H1 (cell line): ENCODE measurements around the gene NR3C1. TPM values are rescaled to one million over a fixed set of nuclear protein-coding genes. Genes with fewer than 3 reads are reported as not detected.

Experiments used
- CTCF ChIA-PET: fragments of 300-600 bp; sonication (Branson Sonifier 250); formaldehyde crosslinking; loops from one replicate; lab custom pipeline; 2021; ENCODE audit not compliant: partially characterized antibody; lab: Charles Lee
- POLR2A ChIA-PET: fragments of 300-600 bp; sonication (Branson Sonifier 250); formaldehyde crosslinking; loops from one replicate; lab custom pipeline; 2021; ENCODE audit warnings: inconsistent platforms; ENCODE audit not compliant: partially characterized antibody; lab: Charles Lee
- DNase-seq, 2 experiments: peaks; one replicate each; pipeline versions ENCODE4 v3.0.0 to v3.0.0-alpha.2; 2010 to 2022; ENCODE audit warnings: low spot score in 2 of 2, low read depth in 1 of 2, mixed read lengths in 1 of 2
- FAIRE-seq: peaks from 2 replicates; lab custom pipeline; 2011; peaks lifted over from hg19 to GRCh38; lab: Jason Lieb, UNC
- H2AFZ ChIP-seq: 2 replicates; pipeline ENCODE4 v1.8.1; 2012; ENCODE audit warnings: low read length, inconsistent platforms
- H2AK5ac ChIP-seq: 2 replicates; pipeline ENCODE4 v1.6.1; 2013; ENCODE audit warnings: low read depth, low read length
- H2BK120ac ChIP-seq: replicated peaks from 2 replicates; pipeline ENCODE3; 2013; ENCODE audit warnings: low read depth, low read length, inconsistent platforms
- H2BK12ac ChIP-seq: 2 replicates; pipeline ENCODE4 v1.6.1; 2013; ENCODE audit warnings: low read depth, low read length
- H2BK15ac ChIP-seq: 2 replicates; pipeline ENCODE4 v1.6.1; 2013; ENCODE audit warnings: low read length
- H2BK20ac ChIP-seq: 2 replicates; pipeline ENCODE4 v1.6.1; 2013; ENCODE audit warnings: low read length
- H2BK5ac ChIP-seq: 2 replicates; pipeline ENCODE4 v1.6.1; 2013; ENCODE audit warnings: low read depth, low read length
- H3K14ac ChIP-seq: 2 replicates; pipeline ENCODE4 v1.6.1; 2013; ENCODE audit warnings: inconsistent platforms; ENCODE audit not compliant: insufficient read length
- H3K18ac ChIP-seq: 2 replicates; pipeline ENCODE4 v1.6.1; 2013; ENCODE audit warnings: low read length; ENCODE audit errors: extremely low read depth
- H3K23ac ChIP-seq: 2 replicates; pipeline ENCODE4 v1.6.1; 2013; ENCODE audit warnings: inconsistent platforms; ENCODE audit not compliant: insufficient read length
- H3K23me2 ChIP-seq: 2 replicates; pipeline ENCODE4 v1.6.1; 2013; ENCODE audit warnings: low read depth, low read length
- H3K27ac ChIP-seq: 2 replicates; pipeline ENCODE4 v1.6.1; 2011; ENCODE audit warnings: low read depth, low read length, inconsistent platforms
- H3K27me3 ChIP-seq, 4 experiments: replicated peaks in 1 of 4; 1 replicate in 1 of 4; 2 replicates in 3 of 4; pipeline versions ENCODE4 v1.6.1 to v1.8.1; 2011 to 2013; ENCODE audit warnings: low read length in 3 of 4, mild to moderate bottlenecking in 3 of 4, inconsistent platforms in 2 of 4, mixed read lengths in 2 of 4, moderate library complexity in 1 of 4; ENCODE audit not compliant: control insufficient read depth in 3 of 4, insufficient read depth in 3 of 4; ENCODE audit errors: extremely low read depth in 1 of 4
- H3K36me3 ChIP-seq, 4 experiments: 2 replicates each; pipeline versions ENCODE4 v1.6.1 to v1.8.1; 2011 to 2013; ENCODE audit warnings: mild to moderate bottlenecking in 4 of 4, low read length in 3 of 4, moderate library complexity in 2 of 4, control low read depth in 1 of 4, inconsistent platforms in 1 of 4; ENCODE audit not compliant: insufficient read depth in 4 of 4, control insufficient read depth in 2 of 4
- H3K4ac ChIP-seq: replicated peaks from 2 replicates; pipeline ENCODE3; 2013; ENCODE audit warnings: low read length, low read depth, mixed read lengths, inconsistent platforms; ENCODE audit not compliant: insufficient read length
- H3K4me1 ChIP-seq, 4 experiments: replicated peaks in 1 of 4; 1 replicate in 1 of 4; 2 replicates in 3 of 4; pipeline versions ENCODE4 v1.6.1 to v1.8.1; 2011 to 2013; ENCODE audit warnings: low read length in 3 of 4, inconsistent platforms in 2 of 4, mixed read lengths in 1 of 4; ENCODE audit not compliant: insufficient read depth in 4 of 4, control insufficient read depth in 3 of 4
- H3K4me2 ChIP-seq, 2 experiments: 2 replicates each; pipeline versions ENCODE4 v1.6.1 to v1.8.1; 2011 to 2013; ENCODE audit warnings: low read depth in 2 of 2, low read length in 2 of 2, control low read depth in 1 of 2, inconsistent platforms in 1 of 2, mild to moderate bottlenecking in 1 of 2; ENCODE audit not compliant: insufficient read depth in 1 of 2
- H3K4me3 ChIP-seq, 4 experiments: fragments of 200-600, 300-600 bp in 1 of 4; sonication (generic), shearing (Covaris generic), sonication (Bioruptor Twin) in 1 of 4; 2 replicates each; pipeline versions ENCODE4 v1.5.1 to v1.8.1; 2011 to 2016; ENCODE audit warnings: low read length in 4 of 4, low read depth in 3 of 4, control low read depth in 2 of 4, inconsistent platforms in 2 of 4, mild to moderate bottlenecking in 2 of 4, mixed read lengths in 1 of 4, moderate library complexity in 1 of 4; ENCODE audit not compliant: insufficient read depth in 2 of 4; ENCODE audit errors: extremely low read depth in 1 of 4
- H3K56ac ChIP-seq: replicated peaks from 2 replicates; pipeline ENCODE3; 2013; ENCODE audit warnings: low read depth, mild to moderate bottlenecking, mixed read lengths, low read length, inconsistent platforms; ENCODE audit not compliant: insufficient read length
- H3K79me1 ChIP-seq: 2 replicates; pipeline ENCODE4 v1.6.1; 2013; ENCODE audit warnings: low read depth, low read length, control low read depth
- H3K79me2 ChIP-seq, 2 experiments: 2 replicates each; pipeline versions ENCODE4 v1.6.1 to v1.8.1; 2012 to 2013; ENCODE audit warnings: low read length in 2 of 2, mild to moderate bottlenecking in 2 of 2, inconsistent platforms in 1 of 2; ENCODE audit not compliant: insufficient read depth in 2 of 2, control insufficient read depth in 1 of 2
- H3K9ac ChIP-seq, 4 experiments: replicated peaks in 1 of 4; 1 replicate in 1 of 4; 2 replicates in 3 of 4; pipeline versions ENCODE4 v1.6.1 to v1.8.1; 2011 to 2013; ENCODE audit warnings: low read depth in 3 of 4, low read length in 3 of 4, control low read depth in 2 of 4, mild to moderate bottlenecking in 2 of 4, moderate library complexity in 2 of 4, inconsistent platforms in 1 of 4; ENCODE audit errors: extremely low read depth in 1 of 4
- H3K9me3 ChIP-seq, 2 experiments: 2 replicates each; pipeline versions ENCODE4 v1.6.1 to v1.8.1; 2012 to 2013; ENCODE audit warnings: mild to moderate bottlenecking in 2 of 2, moderate library complexity in 2 of 2, control low read depth in 1 of 2, inconsistent platforms in 1 of 2, low read depth in 1 of 2, low read length in 1 of 2, mixed read lengths in 1 of 2; ENCODE audit not compliant: insufficient read depth in 2 of 2
- H4K20me1 ChIP-seq, 2 experiments: replicated peaks in 1 of 2; 2 replicates each; pipeline versions ENCODE3 to v1.8.1; 2011 to 2013; ENCODE audit warnings: inconsistent platforms in 2 of 2, low read length in 2 of 2, mild to moderate bottlenecking in 1 of 2; ENCODE audit not compliant: insufficient read depth in 2 of 2, control insufficient read depth in 1 of 2
- H4K5ac ChIP-seq: 2 replicates; pipeline ENCODE4 v1.6.1; 2013; ENCODE audit warnings: low read length, low read depth, mixed read lengths, inconsistent platforms; ENCODE audit not compliant: insufficient read length
- H4K8ac ChIP-seq: 2 replicates; pipeline ENCODE4 v1.8.0; 2013; ENCODE audit warnings: mild to moderate bottlenecking, moderate library complexity, low read length, inconsistent platforms; ENCODE audit not compliant: insufficient read depth; ENCODE audit errors: extremely low read depth
- H4K91ac ChIP-seq: replicated peaks from 2 replicates; pipeline ENCODE3; 2013; ENCODE audit warnings: low read length, mixed read lengths, inconsistent platforms; ENCODE audit not compliant: insufficient read length
- BACH1 ChIP-seq: IDR thresholded peaks from 2 replicates; pipeline ENCODE4 v1.6.1; 2012; ENCODE audit warnings: low read length, improper control_type of control experiment
- EGR1 ChIP-seq: IDR thresholded peaks from 2 replicates; pipeline ENCODE4 v1.6.1; 2011; ENCODE audit warnings: low read depth, low read length, borderline replicate concordance
- GTF2F1 ChIP-seq: IDR thresholded peaks from 2 replicates; pipeline ENCODE4 v1.6.1; 2012; ENCODE audit warnings: low read depth, low read length, improper control_type of control experiment, borderline replicate concordance
- JUN ChIP-seq: IDR thresholded peaks from 2 replicates; pipeline ENCODE4 v1.6.1; 2011; ENCODE audit warnings: low read depth, mild to moderate bottlenecking, improper control_type of control experiment, low read length
- RNF2 ChIP-seq: fragments of 200-900, 300-1000 bp; sonication (generic); IDR thresholded peaks from 2 replicates; pipeline ENCODE4 v1.7.1; 2016; ENCODE audit warnings: borderline replicate concordance, low read depth, mild to moderate bottlenecking, antibody characterized with exemption, low read length; ENCODE audit not compliant: poor library complexity, severe bottlenecking; ENCODE audit errors: missing control alignments
- WGBS, 2 experiments: shearing (Covaris generic) in 1 of 2; methylation state at CpG; one replicate each; pipeline versions ENCODE4 v1.1.6 to v1.1.7; 2013 to 2015; ENCODE audit warnings: low lambda C conversion rate in 2 of 2, mixed read lengths in 2 of 2, inconsistent platforms in 1 of 2, low coverage in 1 of 2, missing lambda C conversion rate in 1 of 2; ENCODE audit not compliant: insufficient replicate concordance in 2 of 2, insufficient coverage in 1 of 2, insufficient read length in 1 of 2; ENCODE audit errors: extremely low coverage in 1 of 2, missing lambda C conversion rate in 1 of 2; 5-methylcytosine and 5-hydroxymethylcytosine counted together
- polyA plus RNA-seq, 7 experiments: library from polyadenylated mRNA; depleted of rRNA in 3 of 7; stranded (reverse) in 5 of 7; unstranded in 2 of 7; fragments of >200 nt in 5 of 7; fragments of 200-250 nt in 2 of 7; gene quantifications; 1 replicate in 5 of 7; 2 replicates in 1 of 7; 4 replicates in 1 of 7; pipeline versions ENCODE4 v1.2.1 to v1.2.3, GENCODE V29; 2011 to 2013; ENCODE audit warnings: missing spikeins in 2 of 7, mixed read lengths in 2 of 7
- total RNA-seq: library from RNA; stranded (reverse); fragmentation: NEBNext Ultra II Directional; extraction: Animal tissue kit (Norgen Biotek cat#: 25700); gene quantifications from 2 replicates; pipeline ENCODE4 v1.2.1, GENCODE V29; 2021

The NR3C1 gene
- total and polyA plus RNA-seq, 2 of the 8 experiments (the other 6 are each of a cell fraction or from before 2014, with no cell fraction given) = 1.7 to 5.4 TPM

DNA sequence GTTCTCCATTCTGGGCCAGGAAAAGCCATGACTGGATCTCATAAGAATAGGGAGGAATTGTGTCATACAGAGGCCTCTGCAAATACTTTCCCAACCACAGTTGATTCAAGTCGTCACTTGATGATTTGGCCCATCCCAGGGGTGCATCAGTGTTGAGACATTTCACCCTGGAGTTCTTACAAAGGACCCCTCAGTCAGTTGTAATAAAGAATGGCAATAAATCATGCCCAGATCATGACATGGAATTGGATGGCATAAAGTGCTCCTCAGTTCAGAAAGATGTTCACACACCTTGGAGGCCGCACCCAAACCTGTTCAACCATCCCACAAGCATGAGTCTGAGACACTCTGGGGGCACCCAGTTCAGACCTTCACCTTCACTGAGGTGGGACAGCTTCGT is 168.1 kb downstream of the NR3C1 start:
- 94% methylated on average over 3 of the region's 3 CpGs; no CpG with 5 or more reads in 1 of the 2 experiments for WGBS, 2 experiments
- H2BK15ac ChIP-seq = no peak overlapping the region
- no peak overlapping the region for H3K4me3 ChIP-seq
- H3K79me1 ChIP-seq = no peaks in the 10 kb centered on the region
- no peaks in the 10 kb centered on the region for H3K79me2 ChIP-seq
- no peak overlapping the region for H3K23ac ChIP-seq
- no peak overlapping the region for H4K8ac ChIP-seq
- H3K23me2 ChIP-seq = no peaks in the 10 kb centered on the region
- no peak overlapping the region for H3K14ac ChIP-seq
- no peak overlapping the region for H3K27ac ChIP-seq
- no peak overlapping the region for H3K4ac ChIP-seq
- H3K9ac ChIP-seq = no peak overlapping the region
- no peaks in the 10 kb centered on the region for H3K36me3 ChIP-seq
- H3K9me3 ChIP-seq = no peaks in the 10 kb centered on the region
- ChIA-PET CTCF (no interaction called here), POLR2A (no interaction called here)
- no peak for DNase-seq
- no peak for FAIRE-seq
- no peak overlapping the region for H3K18ac ChIP-seq
- H2BK5ac ChIP-seq = no peak overlapping the region
- H2BK20ac ChIP-seq = no peak overlapping the region
- H2BK120ac ChIP-seq = no peak overlapping the region
- H4K20me1 ChIP-seq = no peaks in the 10 kb centered on the region
- H4K91ac ChIP-seq = no peak overlapping the region
- H4K5ac ChIP-seq = no peak overlapping the region
- H2AK5ac ChIP-seq = no peak overlapping the region
- H3K4me2 ChIP-seq = no peak overlapping the region
- H3K4me1 ChIP-seq = peaks cover 0 to 5% (median 0%) of the 10 kb centered on the region in 4 experiments; a peak in 2 of 7 replicates
- no peaks in the 10 kb centered on the region for H3K27me3 ChIP-seq
- no peak overlapping the region for H2AFZ ChIP-seq
- no peak overlapping the region for H2BK12ac ChIP-seq
- H3K56ac ChIP-seq = no peak overlapping the region
- no peak for TF ChIP-seq GTF2F1
- TF ChIP-seq BACH1 = no peak
- TF ChIP-seq EGR1 = no peak
- no peak for TF ChIP-seq JUN
- no peak for TF ChIP-seq RNF2
